ENCODE results near the gene SH2D4B. TPM values are rescaled to one million over a fixed set of nuclear protein-coding genes. Genes with fewer than 3 reads are reported as not detected.

The SH2D4B gene
- total RNA-seq, 1 donor from 2014 or later: 0.17 TPM

DNA sequence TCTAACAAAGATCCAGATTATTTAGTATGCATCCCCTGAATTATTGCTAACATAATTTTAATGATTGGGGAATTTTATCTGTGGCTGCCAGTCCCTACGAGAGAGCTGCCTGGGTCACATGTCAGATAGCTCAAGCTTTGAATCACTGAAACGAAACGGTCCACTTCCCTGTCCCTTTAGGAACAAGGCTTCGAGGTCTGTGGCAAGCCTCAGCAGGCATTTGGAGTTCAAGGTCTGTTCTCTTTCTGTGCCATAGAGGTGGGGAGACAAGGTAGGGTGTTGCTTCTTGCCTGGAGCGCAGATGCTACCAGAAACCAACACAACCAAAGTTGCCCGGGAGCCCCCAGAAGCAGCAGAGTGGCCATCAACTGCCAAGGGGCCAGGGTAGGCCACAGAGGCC lies 13.9 kb upstream of the SH2D4B start:
- intact Hi-C loops (cut with micrococcal nuclease): no loop called here

DNA sequence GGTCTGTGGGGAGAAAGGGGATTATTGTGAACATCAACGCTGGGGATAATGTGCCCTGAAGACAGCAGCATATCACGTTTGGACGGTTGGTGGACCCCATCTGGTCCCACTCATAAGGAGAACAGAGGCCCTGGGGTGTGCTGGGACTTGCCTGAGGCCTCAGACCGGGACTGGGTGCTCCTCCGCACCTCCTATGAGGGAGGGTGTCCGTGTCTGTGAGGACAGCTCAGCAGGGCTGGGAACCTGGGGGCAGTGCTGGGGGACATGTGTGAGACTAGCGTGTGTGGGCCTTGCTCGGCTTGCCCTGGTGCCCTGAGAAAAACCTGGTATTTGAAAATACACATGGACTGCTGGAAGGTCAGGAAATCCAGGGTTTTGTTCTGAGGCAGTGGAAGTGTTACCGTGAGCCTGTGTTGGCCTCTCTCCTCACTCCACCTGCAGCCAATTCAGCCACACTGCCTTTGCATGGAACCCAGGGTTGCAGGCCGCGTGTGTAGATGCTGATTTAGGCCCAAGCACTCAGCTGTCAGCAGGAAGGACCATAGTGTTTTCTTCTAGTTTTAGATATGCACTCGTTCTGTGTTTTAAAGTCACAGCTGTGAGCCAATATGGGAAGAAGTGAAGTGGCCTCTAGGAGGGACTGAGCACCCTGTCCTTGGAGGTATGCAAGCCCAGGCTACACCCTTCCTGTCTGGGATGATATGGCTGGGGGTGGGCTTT lies 13.4 kb upstream of the SH2D4B start:
- intact Hi-C loops (cut with micrococcal nuclease): no loop called here

DNA sequence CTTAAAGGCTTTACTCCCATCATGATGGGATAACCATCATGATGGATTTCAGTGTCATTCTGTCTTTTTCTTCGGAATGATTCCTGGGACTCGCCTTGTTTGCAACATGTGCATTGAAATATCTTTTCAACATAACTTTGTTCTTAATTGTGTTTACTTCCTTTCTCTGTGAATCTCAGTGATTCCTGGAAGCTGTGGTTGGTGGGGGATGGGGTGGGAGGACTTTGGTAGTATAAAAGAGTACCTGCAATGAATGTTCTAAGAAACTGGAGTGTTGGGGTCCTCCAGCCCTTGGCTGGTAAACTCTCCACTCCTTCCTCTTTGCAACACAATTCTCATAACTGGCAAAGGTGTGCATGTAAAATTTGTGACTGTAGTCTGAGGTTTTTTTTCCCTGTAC lies 11.5 kb upstream of the SH2D4B start:
- intact Hi-C loops (cut with micrococcal nuclease): loop anchor here (5.0 kb wide), 1 partner anchor 339 kb away; no protein-coding TSS in a partner anchor

DNA sequence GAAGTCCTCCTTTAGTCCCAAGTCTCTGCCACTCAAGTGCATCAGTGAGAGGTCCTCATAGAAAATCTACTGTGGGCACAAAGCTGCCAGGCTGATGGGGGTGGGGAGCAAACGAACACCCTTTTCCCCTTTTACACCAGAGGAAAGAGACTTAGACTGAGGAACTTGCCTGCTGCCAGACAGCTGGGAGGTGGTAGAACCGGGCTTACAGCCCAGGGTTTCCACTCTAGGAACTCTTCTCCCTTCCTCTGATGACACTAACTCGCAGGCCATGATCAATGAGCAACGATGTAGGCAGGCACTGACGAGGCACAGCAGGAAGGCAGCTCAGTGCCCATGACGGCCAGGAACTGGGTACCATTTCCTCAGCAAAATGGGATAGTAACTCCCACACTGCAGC lies 11.0 kb upstream of the SH2D4B start:
- intact Hi-C loops (cut with micrococcal nuclease): loop anchor here (5.0 kb wide), 1 partner anchor 339 kb away; no protein-coding TSS in a partner anchor

DNA sequence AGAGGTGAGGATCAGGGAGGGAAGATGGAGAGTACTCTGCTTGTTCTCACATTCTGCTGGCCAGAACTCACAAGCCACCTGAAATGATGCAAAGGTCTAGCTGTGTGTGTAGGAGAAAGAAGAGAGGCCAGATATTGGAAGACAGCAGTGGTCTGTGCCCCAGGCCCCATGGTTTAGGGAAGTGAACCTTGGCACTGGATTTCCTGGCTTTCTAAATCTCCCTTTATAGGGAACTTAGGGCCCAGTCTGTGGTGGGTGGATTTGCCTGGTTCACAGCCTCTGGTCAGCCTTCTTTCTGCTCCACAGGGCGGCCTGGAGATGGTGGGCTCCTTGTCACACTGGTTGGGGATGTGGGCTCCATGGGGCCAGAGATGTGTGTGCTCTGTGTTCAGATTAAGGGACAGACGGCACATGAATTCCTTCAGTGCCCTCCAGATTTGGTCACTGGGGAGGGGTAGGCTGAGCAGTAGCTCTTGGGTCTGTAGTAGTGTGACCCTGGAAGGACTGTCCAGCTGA lies 9.5 kb upstream of the SH2D4B start:
- intact Hi-C loops (cut with micrococcal nuclease): loop anchor here (2.0 to 5.0 kb wide), 2 partner anchors 145 to 341 kb away; no protein-coding TSS in a partner anchor

DNA sequence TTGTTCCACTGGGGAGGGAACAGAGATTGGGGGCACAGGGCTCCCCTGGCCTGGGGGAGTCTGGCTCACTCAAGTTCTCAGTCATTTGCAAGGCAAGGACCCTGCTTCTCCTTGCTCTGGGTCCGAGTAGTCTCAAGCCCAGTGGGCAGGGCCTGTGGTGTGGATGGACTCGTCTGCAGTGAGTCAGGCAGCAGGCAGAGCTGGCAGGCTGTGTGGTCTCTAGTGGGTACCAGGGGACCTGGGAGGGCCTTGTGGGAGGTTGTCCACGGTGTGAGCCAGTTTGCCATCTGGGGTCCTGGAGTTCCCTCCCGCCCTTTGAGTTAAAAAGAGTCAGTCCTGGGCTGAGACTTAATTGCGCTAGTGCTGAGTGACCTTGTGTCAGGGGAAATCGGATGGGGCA lies 8.8 kb upstream of the SH2D4B start:
- intact Hi-C loops (cut with micrococcal nuclease): loop anchor here (2.0 to 5.0 kb wide), 2 partner anchors 146 to 342 kb away; no protein-coding TSS in a partner anchor

DNA sequence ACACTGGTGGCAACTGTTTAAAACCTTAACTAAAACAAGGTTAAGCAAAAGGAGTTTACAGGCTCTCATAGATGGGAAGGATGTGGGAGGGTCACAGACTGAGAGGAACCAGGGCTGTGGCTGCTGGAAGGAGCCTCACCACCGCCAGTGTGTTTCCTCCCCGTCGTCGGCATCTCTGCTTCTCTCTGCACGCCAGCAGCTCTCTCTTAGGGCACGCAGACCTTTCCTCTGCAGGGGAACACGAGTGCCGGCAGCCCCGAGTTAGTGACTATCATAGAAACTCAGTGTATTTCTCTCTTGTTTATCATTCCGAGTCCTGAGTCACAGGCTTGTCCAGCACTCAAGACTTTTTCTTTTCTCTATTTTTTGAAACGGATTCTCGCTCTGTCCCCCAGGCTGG lies 8.1 kb upstream of the SH2D4B start:
- intact Hi-C loops (cut with micrococcal nuclease): loop anchor here (1.0 to 10.0 kb wide), 7 partner anchors 18 to 1085 kb away; partner anchors contain the start of gene ZCCHC24

DNA sequence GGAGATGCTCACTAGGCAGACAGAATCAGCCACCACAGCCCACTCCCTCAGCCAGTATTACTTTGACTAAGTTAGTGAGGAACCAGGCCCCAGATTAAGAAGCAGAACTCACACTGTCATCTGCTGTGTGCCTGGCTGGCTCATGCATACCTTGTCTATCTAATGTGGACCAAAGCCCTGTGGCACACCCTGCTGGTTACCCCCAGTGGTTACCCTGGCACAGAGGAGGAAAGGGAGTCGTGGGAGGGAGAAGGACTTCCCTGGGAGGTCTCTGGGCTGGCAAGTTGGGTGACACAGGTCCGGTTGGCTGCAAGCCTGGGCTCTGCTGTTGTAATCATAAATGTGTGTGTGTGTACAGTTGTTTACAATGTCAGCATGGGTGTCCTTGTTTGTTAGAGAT lies 7.5 kb upstream of the SH2D4B start:
- intact Hi-C loops (cut with micrococcal nuclease): loop anchor here (1.0 to 10.0 kb wide), 5 partner anchors 19 to 1085 kb away; partner anchors contain the start of gene ZCCHC24

DNA sequence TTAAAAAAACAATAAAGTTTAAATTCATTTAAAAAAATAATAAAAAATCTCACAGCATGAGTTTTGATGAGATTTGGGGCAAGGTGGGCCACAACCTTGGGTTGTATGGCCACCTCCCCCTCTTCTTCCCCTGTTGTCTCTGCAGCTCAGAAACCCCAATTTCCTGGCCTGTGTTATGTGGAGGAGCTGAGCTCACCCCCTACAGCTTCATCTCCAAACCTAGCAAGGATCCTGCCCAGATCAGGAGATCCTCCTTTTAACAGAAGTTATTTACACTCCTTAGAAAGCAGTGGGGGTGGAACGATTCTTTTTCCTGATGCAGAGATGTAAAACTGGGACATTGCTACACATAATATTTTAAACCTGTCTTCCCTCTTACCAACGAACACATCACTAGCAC lies 6.9 kb upstream of the SH2D4B start:
- intact Hi-C loops (cut with micrococcal nuclease): loop anchor here (1.0 to 10.0 kb wide), 5 partner anchors 20 to 1086 kb away; partner anchors contain the start of gene ZCCHC24

DNA sequence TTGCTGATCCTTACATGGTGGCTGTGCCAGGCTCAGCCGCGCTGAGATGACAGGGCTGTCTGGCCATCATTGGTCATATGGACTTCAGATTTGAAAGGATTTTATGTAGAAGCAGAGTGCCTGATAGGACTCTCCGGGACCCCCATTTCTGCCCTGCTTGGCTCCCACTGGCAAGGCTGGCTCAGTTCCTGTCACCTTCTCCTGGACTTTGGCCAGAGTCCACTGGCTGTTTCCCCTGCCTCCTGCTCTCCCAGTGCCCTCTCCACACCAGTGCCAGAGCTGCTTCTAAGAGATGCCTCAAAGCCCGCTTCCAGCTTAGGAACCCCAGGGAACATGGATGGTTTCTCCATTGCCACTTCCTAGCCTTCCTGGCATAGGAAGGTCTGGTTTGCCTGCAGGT lies 5.1 kb upstream of the SH2D4B start:
- intact Hi-C loops (cut with micrococcal nuclease): loop anchor here (10.0 kb wide), 1 partner anchor 1088 kb away; the partner anchor contains the start of gene ZCCHC24

DNA sequence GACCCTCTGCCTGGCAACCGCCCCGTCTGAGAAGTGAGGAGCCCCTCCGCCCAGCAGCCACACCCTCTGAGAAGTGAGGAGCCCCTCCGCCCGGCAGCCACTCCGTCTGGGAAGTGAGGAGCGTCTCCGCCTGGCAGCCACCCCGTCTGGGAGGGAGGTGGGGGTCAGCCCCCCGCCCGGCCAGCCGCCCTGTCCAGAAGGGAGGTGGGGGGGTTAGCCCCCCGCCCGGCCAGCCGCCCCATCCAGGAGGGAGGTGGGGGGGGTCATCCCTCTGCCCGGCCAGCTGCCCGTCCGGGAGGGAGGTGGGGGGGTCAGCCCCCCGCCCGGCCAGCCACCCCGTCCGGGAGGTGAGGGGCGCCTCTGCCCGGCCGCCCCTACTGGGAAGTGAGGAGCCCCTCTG lies 3.6 kb upstream of the SH2D4B start:
- intact Hi-C loops (cut with micrococcal nuclease): loop anchor here (10.0 kb wide), 1 partner anchor 1089 kb away; the partner anchor contains the start of gene ZCCHC24

GRCh38 chr10:80534646-80535045 lies 3.1 kb upstream of the SH2D4B start:
- intact Hi-C loops (cut with micrococcal nuclease): loop anchor here (5.0 to 10.0 kb wide), 3 partner anchors 63 to 1090 kb away; partner anchors contain the start of genes TMEM254 and ZCCHC24

GRCh38 chr10:80535671-80536360 lies 1.9 kb upstream of the SH2D4B start:
- intact Hi-C loops (cut with micrococcal nuclease): loop anchor here (5.0 to 10.0 kb wide), 3 partner anchors 61 to 1091 kb away; partner anchors contain the start of genes TMEM254 and ZCCHC24

GRCh38 chr10:80536361-80536835 lies 1.3 kb upstream of the SH2D4B start:
- intact Hi-C loops (cut with micrococcal nuclease): loop anchor here (5.0 to 10.0 kb wide), 3 partner anchors 61 to 1092 kb away; partner anchors contain the start of genes TMEM254 and ZCCHC24

- intact Hi-C loops (cut with micrococcal nuclease): loop anchor here (5.0 to 10.0 kb wide), 3 partner anchors 60 to 1092 kb away; partner anchors contain the start of genes TMEM254 and ZCCHC24
Measured at GRCh38 chr10:80537086-80537735, 491 bp upstream of the SH2D4B start.

- intact Hi-C loops (cut with micrococcal nuclease): loop anchor here (5.0 to 10.0 kb wide), 3 partner anchors 59 to 1094 kb away; partner anchors contain the start of genes TMEM254 and ZCCHC24
Measured at GRCh38 chr10:80538481-80539185, 931 bp downstream of the SH2D4B start.

DNA sequence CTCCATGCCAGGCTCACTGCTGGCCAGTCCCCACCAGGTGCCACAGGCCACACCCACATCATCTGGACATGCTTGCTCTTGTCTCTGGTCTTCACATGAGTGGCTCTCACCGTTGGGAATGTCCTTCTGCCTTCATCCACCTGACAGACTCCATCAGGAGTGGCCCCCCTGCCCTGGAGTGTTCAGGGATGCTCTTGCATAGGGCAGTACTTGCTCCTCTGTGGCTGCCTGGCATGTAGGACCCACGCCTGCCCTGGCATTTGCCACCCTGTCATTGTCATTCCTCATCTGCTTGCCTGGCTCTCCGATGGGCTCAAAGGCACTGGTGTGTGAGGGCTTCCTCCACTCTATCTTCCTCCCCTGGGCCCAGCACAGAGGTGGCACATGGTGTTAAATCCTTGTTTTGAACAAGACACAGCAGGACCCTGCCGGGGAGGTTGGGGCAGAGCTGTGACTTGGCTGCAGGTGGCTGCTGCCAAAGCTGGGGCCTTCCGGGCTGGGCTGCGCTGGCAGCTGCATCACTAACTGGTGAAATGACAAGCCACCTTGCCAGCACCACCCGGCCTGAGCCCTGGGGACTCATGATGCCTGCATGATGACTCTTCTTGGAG lies 1.8 kb downstream of the SH2D4B start:
- intact Hi-C loops (cut with micrococcal nuclease): loop anchor here (5.0 to 10.0 kb wide), 3 partner anchors 58 to 1095 kb away; partner anchors contain the start of genes TMEM254 and ZCCHC24

DNA sequence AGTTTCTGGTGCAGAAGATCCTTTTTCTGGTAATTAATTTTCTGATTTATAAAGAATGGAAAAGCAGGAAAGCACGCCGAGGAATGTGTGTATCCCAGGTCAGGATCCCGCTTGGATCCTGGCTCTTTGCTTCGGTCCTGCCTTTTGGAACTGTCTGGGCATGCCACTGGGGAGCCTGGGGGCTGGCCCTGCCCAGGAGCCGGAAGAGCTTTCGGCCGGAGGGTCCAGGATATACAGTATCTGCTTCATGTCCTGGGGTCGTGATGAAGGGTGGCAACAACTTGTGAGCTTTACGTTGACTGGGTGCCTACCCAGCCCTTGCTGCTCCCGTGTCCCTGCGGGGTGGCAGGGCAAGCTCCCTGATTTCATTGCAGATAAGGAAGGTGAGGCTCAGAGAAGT lies 2.4 kb downstream of the SH2D4B start:
- intact Hi-C loops (cut with micrococcal nuclease): no loop called here

GRCh38 chr10:80540618-80540980 lies 2.9 kb downstream of the SH2D4B start:
- intact Hi-C loops (cut with micrococcal nuclease): no loop called here
